Thoracic aorta (tissue), 2 donors: ENCODE measurements around the gene OR1I1. TPM values are rescaled to one million over a fixed set of nuclear protein-coding genes. Genes with fewer than 3 reads are reported as not detected.

Source experiments
- ATAC-seq: fragments of 150-250 bp; one replicate; pipeline ENCODE4 v1.8.0; 2017; ENCODE audit warnings: low read depth; ENCODE audit not compliant: insufficient number of reproducible peaks, low FRiP score
- DNase-seq: peaks from one replicate; pipeline ENCODE4 v3.0.0-alpha.2; 2020; ENCODE audit warnings: low spot score
- H3K27ac ChIP-seq, 2 donors: fragments of 200-600 bp; sonication (generic); 1 replicate in 1 of 2; 2 replicates in 1 of 2; pipeline ENCODE4 v1.5.1; 2016; ENCODE audit warnings: mild to moderate bottlenecking in 2 of 2, moderate library complexity in 2 of 2
- H3K27me3 ChIP-seq: fragments of 200-600 bp; sonication (generic); replicated peaks from 2 replicates; pipeline ENCODE4 v1.6.0; 2016; ENCODE audit warnings: mild to moderate bottlenecking; ENCODE audit not compliant: insufficient read depth
- H3K36me3 ChIP-seq: fragments of 200-600 bp; sonication (generic); one replicate; pipeline ENCODE4 v1.5.1; 2016
- H3K4me1 ChIP-seq, 2 donors: fragments of 200-600 bp; sonication (generic); 1 replicate in 1 of 2; 2 replicates in 1 of 2; pipeline versions ENCODE4 v1.5.1 to v1.6.0; 2016; ENCODE audit warnings: low read depth in 2 of 2, mild to moderate bottlenecking in 1 of 2; ENCODE audit not compliant: control insufficient read depth in 1 of 2
- H3K4me3 ChIP-seq: fragments of 200-600 bp; sonication (generic); 2 replicates; pipeline ENCODE4 v1.5.1; 2016; ENCODE audit warnings: mild to moderate bottlenecking
- H3K9me3 ChIP-seq: fragments of 200-600 bp; sonication (generic); 2 replicates; pipeline ENCODE4 v1.5.1; 2016
- total RNA-seq, 2 donors: library from RNA; depleted of rRNA; stranded (reverse); fragments of >200 nt; gene quantifications; one replicate each; pipeline versions ENCODE4 v1.1.0 to v1.2.3, GENCODE V29; 2016
- TF ChIP-seq, protein P1 (sequence below): fragments of 200-600 bp; sonication (generic); IDR thresholded peaks from one replicate; pipeline ENCODE4 v1.5.1; 2019; ENCODE audit warnings: antibody characterized with exemption

OR1I1 gene, protein sequence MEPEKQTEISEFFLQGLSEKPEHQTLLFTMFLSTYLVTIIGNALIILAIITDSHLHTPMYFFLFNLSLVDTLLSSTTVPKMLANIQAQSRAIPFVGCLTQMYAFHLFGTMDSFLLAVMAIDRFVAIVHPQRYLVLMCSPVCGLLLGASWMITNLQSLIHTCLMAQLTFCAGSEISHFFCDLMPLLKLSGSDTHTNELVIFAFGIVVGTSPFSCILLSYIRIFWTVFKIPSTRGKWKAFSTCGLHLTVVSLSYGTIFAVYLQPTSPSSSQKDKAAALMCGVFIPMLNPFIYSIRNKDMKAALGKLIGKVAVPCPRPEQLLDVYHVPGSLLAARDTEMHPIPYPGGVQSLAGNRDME
- total RNA-seq = not detected

DNA sequence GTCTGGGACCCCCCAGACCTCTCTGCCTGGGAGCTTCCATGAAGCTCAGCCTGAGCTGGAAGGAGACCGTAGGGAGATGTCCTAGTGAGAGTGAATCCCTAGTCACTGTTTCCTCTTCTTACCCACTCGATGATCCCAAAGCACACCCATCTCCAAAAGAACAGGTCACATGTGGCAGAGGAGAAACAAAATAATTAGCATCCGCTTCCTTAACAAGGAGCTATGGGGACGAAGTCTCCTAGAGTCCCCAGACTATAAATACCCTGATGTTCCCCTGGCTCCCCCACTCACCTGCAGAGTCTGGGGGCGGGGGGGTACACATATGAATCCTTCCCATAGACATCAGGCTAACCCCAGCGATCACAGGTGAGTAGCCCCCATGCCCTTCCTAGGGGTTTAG, at the start of gene OR1I1:
OR1I1 (plus strand) TSS at position 301 of the 400 bp plus-strand sequence. CDS start 4,855 bp downstream, outside the sequence.
- no peak for DNase-seq
- Histone ChIP-seq H3K27me3 (no peaks in the 10 kb centered on the region), H3K36me3 (no peaks in the 10 kb centered on the region), H3K9me3 (no peaks in the 10 kb centered on the region), H3K27ac (no peak within 1 kb of the TSS), H3K4me1 (no peaks in the 10 kb centered on the region), H3K4me3 (no peak within 1 kb of the TSS)
- TF ChIP-seq, protein P1, sequence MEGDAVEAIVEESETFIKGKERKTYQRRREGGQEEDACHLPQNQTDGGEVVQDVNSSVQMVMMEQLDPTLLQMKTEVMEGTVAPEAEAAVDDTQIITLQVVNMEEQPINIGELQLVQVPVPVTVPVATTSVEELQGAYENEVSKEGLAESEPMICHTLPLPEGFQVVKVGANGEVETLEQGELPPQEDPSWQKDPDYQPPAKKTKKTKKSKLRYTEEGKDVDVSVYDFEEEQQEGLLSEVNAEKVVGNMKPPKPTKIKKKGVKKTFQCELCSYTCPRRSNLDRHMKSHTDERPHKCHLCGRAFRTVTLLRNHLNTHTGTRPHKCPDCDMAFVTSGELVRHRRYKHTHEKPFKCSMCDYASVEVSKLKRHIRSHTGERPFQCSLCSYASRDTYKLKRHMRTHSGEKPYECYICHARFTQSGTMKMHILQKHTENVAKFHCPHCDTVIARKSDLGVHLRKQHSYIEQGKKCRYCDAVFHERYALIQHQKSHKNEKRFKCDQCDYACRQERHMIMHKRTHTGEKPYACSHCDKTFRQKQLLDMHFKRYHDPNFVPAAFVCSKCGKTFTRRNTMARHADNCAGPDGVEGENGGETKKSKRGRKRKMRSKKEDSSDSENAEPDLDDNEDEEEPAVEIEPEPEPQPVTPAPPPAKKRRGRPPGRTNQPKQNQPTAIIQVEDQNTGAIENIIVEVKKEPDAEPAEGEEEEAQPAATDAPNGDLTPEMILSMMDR = no peak
- ATAC-seq = no peak

DNA sequence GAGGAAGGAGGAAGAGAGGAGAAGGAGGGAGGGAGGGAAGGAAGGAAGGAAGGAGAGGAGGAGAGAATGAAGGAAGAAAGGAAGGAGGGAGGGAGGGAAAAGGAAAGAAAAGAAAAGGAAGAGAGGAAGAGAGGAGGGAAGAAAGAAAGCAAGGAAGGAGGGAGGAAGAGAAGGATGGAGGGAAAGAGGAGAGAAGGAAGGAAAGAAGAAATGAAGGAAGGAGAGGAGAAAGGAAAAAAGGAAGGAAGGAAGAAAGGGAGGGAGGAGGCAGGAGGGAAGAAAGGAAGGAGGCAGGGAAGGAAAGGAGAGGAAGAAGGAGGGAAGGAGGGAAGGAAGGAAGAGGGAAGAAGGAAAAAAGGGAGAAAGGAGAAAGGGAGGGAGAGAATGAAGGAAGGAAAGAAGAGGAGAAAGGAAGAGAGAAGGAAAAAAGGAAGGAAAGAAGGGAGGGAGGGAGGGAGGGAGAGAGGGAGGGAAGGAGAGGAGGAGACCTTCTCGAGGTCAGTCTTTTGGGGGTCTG, 46.2 kb upstream of the OR1I1 start:
- TF ChIP-seq, protein P1 = no peak
- Histone ChIP-seq H3K27ac (no peak overlapping the region), H3K4me1 (no peaks in the 10 kb centered on the region), H3K36me3 (no peaks in the 10 kb centered on the region), H3K27me3 (no peaks in the 10 kb centered on the region), H3K9me3 (no peaks in the 10 kb centered on the region), H3K4me3 (no peak overlapping the region)
- ATAC-seq (no peak), DNase-seq (no peak)

DNA sequence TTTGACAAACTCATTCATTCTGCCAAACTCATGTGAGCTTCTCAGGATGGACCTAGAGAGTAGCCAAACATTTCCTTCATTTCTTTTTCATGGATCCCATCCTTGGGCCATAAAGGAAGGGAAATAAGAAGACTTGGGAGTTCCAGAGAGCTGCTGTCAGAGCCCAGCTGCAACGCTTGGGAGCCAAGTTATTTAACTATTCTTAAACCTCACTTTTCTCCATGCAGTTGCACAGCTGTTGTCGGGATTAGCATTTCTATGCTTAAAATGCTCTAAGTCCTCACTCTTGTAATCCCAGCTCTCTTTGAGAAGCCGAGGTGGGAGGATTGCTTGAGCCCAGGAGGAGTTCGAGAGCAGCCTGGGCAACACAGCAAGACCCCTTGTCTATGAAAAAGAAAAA, 44.4 kb upstream of the OR1I1 start:
- H3K9me3 ChIP-seq = no peaks in the 10 kb centered on the region
- H3K4me1 ChIP-seq = no peaks in the 10 kb centered on the region
- no peaks in the 10 kb centered on the region for H3K36me3 ChIP-seq
- no peak overlapping the region for H3K4me3 ChIP-seq
- DNase-seq = no peak
- TF ChIP-seq, protein P1 = no peak
- ATAC-seq = no peak
- H3K27ac ChIP-seq = no peak overlapping the region
- H3K27me3 ChIP-seq = no peaks in the 10 kb centered on the region

DNA sequence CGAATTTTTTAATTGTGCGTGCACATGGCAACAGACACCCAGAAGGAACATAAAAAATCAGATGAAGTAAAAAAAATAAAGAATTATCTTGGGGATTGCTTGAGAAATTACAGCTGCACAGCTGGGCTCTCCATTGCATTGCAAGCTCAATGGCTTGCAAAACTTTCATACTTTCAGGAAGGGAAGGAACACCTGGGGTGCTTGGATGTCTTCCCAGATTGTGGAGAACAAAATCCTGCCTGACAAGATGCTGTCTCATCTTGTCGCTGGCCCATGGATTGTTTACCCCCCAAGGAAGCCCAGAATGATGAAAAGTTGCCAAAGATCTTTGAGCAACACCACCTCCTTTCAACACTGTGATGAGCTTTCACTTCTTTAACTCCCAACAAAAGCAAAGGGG, 43.7 kb upstream of the OR1I1 start:
- ATAC-seq = no peak
- TF ChIP-seq, protein P1 = no peak
- DNase-seq = no peak
- Histone ChIP-seq H3K27me3 (no peaks in the 10 kb centered on the region), H3K9me3 (no peaks in the 10 kb centered on the region), H3K4me1 (no peaks in the 10 kb centered on the region), H3K27ac (no peak overlapping the region), H3K36me3 (no peaks in the 10 kb centered on the region), H3K4me3 (no peak overlapping the region)

DNA sequence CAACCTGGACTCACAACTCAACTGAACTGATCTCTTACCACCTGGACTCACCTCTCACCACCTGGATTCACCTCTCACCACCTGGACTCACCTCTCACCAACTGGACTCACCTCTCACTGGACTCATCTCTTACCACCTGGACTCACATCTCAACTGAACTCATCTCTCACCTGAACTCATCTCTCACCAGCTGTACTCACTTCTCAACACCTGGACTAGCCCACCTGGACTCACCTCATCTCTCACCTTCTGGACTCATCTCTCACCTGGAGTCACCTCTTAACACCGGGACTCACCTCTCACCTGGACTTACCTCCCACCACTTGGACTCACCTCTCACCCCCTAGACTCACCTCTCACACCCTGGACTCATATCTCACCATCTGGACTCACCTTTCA, 40.0 kb upstream of the OR1I1 start:
- H3K27ac ChIP-seq = no peak overlapping the region
- DNase-seq (no peak), ATAC-seq (no peak)
- no peaks in the 10 kb centered on the region for H3K27me3 ChIP-seq
- H3K9me3 ChIP-seq = no peaks in the 10 kb centered on the region
- no peak overlapping the region for H3K4me3 ChIP-seq
- H3K36me3 ChIP-seq = no peaks in the 10 kb centered on the region
- TF ChIP-seq, protein P1 = no peak
- no peaks in the 10 kb centered on the region for H3K4me1 ChIP-seq
